Left ventricle myocardium inferior (tissue), 1 donor: ENCODE results near the gene SMIM44. TPM values are rescaled to one million over a fixed set of nuclear protein-coding genes. Genes with fewer than 3 reads are reported as not detected.
A peak's percentile ranks its signal among the peaks of the same experiment; 100 is the strongest.

Experiments used
- DNase-seq: peaks from one replicate; pipeline ENCODE4 v3.0.0-alpha.2; 2020
- H3K27ac ChIP-seq: fragments of 200-600 bp; replicated peaks from 2 replicates; pipeline ENCODE4 v1.8.0; 2021
- H3K27me3 ChIP-seq: fragments of 200-600 bp; 2 replicates; pipeline ENCODE4 v1.8.0; 2021; ENCODE audit warnings: low read depth
- H3K36me3 ChIP-seq: fragments of 200-600 bp; 2 replicates; pipeline ENCODE4 v1.8.0; 2021
- H3K4me1 ChIP-seq: fragments of 200-600 bp; 2 replicates; pipeline ENCODE4 v1.8.0; 2021
- H3K4me3 ChIP-seq: fragments of 200-600 bp; 2 replicates; pipeline ENCODE4 v1.8.0; 2021; ENCODE audit warnings: mild to moderate bottlenecking, moderate library complexity
- H3K9me3 ChIP-seq: fragments of 200-600 bp; replicated peaks from 2 replicates; pipeline ENCODE4 v1.8.0; 2021
- intact Hi-C: fragments of 100-400 bp; cut with micrococcal nuclease; formaldehyde crosslinking; loops from one replicate; pipeline ENCODE4 v1.11.0; 2022
- total RNA-seq: library from RNA; stranded (reverse); fragmentation: NEBNext Ultra II Directional; extraction: Animal tissue kit (Norgen Biotek cat#: 25700); gene quantifications from one replicate; pipeline ENCODE4 v1.2.1, GENCODE V29; 2021
- TF ChIP-seq, protein P1 (sequence below): fragments of 200-600 bp; IDR thresholded peaks from 2 replicates; pipeline ENCODE4 v1.8.0; 2021; ENCODE audit warnings: antibody characterized with exemption, mild to moderate bottlenecking, borderline replicate concordance
- donor health status: DM: no; HTN: yes; CAD: no; lungs with severe emphysema.

SMIM44 gene
- total RNA-seq, 1 donor from 2014 or later: not detected

DNA sequence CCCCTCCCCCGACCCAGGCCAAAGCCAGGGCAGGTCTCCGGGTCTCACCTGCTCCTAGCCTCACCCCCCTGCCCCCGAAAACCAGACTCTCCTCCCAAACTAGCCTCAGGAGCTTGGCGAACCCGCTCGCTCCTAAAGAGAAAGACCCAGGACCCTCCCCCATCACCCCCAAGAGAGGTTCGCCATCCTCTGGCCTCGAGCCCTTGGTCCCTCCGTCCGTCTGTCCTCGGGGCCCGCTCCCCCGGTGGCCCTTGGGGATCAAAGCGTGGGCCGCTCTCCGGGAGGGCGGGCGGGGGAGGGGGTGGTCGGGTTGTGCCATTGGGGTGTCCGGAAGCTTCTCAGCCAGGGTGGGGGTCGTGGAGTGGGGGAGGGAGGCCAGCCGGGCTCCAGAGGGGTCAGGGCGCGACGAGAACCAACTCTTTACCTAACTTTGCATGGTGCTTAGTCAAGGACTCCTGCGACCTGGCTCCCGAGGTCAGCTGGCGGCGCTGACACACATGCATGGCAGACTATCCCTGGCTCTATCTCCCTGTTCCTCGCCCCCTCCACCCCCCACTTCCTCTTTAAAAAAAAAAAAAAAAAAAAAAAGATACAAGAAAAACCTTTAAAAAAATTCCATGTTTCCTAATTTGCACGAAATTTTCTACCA is 18.5 kb downstream of the SMIM44 start:
- intact Hi-C loops: no loop called here
- H3K27ac ChIP-seq: peak overlapping the region; percentile 40
- peaks cover 63% of the 10 kb centered on the region for H3K4me1 ChIP-seq
- no peak overlapping the region for H3K4me3 ChIP-seq
- no peaks in the 10 kb centered on the region for H3K27me3 ChIP-seq
- peaks cover 33% of the 10 kb centered on the region for H3K36me3 ChIP-seq
- TF ChIP-seq, protein P1, sequence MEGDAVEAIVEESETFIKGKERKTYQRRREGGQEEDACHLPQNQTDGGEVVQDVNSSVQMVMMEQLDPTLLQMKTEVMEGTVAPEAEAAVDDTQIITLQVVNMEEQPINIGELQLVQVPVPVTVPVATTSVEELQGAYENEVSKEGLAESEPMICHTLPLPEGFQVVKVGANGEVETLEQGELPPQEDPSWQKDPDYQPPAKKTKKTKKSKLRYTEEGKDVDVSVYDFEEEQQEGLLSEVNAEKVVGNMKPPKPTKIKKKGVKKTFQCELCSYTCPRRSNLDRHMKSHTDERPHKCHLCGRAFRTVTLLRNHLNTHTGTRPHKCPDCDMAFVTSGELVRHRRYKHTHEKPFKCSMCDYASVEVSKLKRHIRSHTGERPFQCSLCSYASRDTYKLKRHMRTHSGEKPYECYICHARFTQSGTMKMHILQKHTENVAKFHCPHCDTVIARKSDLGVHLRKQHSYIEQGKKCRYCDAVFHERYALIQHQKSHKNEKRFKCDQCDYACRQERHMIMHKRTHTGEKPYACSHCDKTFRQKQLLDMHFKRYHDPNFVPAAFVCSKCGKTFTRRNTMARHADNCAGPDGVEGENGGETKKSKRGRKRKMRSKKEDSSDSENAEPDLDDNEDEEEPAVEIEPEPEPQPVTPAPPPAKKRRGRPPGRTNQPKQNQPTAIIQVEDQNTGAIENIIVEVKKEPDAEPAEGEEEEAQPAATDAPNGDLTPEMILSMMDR: no peak
- no peaks in the 10 kb centered on the region for H3K9me3 ChIP-seq
- no peak for DNase-seq

DNA sequence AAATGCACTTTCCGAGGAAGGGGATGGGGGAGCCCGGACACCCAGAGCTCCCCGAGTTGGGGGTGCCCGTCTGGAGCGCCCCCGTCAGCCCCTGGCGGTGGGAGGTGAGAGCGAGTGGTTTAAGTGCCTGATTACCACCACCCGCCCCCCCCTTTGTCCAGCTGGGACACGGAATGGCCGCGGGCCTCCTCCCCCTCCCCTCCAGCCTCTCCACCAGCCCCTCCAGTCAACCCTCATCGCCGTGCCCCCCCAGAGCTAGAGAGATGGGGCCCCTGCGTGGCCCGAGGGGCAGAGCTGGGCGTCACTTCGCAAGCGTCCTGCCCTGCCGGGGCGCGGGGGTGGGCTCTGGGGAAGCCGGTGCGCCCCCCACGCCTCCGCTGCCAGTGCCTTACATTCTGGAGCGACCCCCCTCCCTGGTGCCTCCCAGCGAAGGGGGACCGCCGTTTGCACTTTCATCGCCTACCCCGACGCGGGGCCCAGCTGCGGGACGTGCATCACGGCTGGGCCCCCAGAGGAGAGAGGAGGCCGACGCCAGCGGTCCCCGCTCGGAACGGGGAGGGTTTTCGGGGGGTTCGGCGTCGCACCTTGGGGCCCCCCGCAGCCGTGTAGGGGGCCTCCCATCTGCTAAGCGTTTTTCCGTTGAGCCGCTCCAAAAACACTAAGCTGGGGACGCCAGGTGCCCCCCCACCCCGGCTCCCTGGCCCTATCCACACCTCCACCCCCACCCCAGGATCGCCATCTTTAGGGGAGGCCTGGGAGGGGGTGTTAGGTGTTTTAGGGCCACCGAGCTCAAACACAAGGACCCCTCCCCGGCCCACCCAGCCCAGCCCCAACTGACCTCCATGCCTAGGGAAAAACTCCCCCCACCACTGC is 19.3 kb downstream of the SMIM44 start:
- H3K4me1 ChIP-seq: peaks cover 63% of the 10 kb centered on the region
- peaks cover 33% of the 10 kb centered on the region for H3K36me3 ChIP-seq
- no peaks in the 10 kb centered on the region for H3K27me3 ChIP-seq
- DNase-seq: no peak
- intact Hi-C loops: no loop called here
- TF ChIP-seq, protein P1: no peak
- no peak overlapping the region for H3K27ac ChIP-seq
- H3K4me3 ChIP-seq: no peak overlapping the region
- no peaks in the 10 kb centered on the region for H3K9me3 ChIP-seq

DNA sequence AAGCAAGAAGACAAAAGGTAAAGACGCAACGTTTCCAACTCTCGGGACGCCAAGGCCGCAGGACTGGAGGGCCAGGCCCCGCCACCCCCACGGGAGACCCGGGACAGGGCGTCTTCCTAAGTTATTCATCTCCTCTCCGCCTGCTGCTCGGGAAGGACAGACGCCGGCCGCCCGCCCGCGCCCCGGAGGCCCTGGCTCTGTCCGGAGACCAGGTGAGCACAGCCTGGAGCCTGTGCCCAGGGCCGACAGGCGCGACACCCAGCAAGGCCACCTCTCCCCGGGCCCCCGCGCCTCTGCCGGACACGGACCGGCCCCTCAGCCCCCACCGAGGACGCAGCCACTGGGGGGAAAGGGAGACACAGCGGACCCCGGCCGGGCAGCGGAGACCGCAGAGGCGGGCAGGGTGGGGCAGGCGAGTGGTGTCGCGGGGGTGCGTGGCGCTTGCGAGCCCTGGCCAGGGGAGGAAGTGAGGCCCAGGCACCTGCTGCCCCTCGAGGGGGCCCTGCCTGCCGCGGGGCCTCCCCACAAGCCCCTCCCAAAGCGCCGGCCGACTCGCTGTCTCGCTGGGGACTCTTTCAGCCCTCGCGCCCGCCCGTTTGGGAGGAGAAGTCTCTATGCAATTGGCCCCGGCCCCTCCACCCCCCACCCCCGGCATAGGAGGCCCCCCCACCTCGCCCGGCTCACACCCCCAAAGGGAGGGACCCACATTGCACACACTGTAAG is 20.1 kb downstream of the SMIM44 start:
- Histone ChIP-seq H3K9me3 (no peaks in the 10 kb centered on the region), H3K36me3 (peaks cover 33% of the 10 kb centered on the region), H3K4me3 (no peak overlapping the region), H3K27ac (no peak overlapping the region), H3K27me3 (no peaks in the 10 kb centered on the region), H3K4me1 (peaks cover 63% of the 10 kb centered on the region)
- TF ChIP-seq, protein P1: no peak
- no peak for DNase-seq
- intact Hi-C loops: no loop called here

DNA sequence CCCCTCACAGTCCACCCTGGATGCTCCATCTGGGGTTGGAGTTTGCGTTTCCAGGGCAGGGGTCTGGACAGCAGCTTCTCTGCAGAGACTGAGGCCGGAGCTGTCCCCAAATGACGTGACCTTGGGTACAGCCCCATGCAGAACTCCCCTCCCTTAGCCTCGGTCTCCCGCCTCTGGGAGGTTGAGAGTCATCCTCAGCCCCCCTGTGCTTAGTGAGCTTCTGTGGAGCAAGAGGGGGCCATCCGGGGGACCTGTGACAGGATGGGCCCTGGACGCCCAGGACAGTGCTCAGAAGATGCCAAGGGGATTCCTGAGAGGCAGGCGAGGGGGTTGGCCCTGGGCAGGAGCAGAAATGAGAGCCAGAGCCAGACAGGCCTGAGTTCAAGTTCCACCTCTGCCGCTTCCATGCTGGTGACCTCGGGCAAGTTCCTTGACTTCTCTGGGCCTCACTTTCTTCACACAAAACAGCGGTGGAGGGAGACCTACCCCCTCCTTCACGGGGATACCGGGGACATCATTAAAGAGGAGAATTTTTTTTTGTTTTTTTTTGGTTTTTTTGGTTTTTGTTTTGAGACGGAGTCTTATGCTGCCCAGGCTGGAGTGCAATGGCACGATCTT is 23.2 kb downstream of the SMIM44 start:
- Histone ChIP-seq H3K4me3 (peak overlapping the region; percentile 1), H3K9me3 (no peaks in the 10 kb centered on the region), H3K27ac (peak overlapping the region; percentile 90), H3K4me1 (peaks cover 57% of the 10 kb centered on the region), H3K36me3 (peaks cover 54% of the 10 kb centered on the region), H3K27me3 (no peaks in the 10 kb centered on the region)
- no peak for DNase-seq
- TF ChIP-seq, protein P1: no peak
- intact Hi-C loops: no loop called here

DNA sequence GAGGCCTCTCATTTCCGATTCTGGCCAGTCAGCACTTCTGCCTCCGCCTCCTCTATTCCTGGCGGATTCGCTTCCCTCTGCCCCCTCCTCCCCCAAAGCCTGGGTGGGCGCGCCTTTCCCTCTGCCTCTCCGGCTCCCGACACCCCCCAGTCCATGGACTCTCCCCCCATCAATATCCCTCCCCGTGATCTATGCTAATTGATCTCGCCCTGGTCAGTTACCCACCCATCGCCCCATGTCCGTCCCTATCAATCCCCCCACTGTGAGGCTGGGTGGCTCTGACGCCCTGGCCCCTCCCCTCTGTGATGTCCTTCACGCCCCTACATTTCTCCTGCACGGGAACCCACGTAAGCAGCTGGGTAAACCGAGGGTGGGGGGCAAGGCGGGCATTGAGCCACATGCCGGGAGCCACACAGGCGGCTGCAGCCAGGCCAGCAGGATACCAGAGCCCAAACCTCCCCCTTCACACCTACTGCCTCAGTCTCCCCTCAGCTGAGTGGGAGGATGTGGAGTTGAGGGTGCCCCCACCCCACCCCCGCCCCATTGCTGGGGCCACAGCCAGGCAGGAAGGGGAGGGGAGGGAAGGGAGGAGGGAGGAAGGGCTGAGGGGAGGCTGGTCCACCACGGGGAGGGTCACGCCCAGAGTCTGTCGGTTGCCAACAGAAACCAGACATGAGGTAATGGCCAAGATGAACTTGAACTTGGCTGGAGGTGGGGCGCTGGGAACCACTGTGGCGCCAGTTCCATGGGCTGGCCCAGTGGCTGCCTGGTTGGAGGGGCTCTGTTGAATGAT is 24.0 kb downstream of the SMIM44 start:
- Histone ChIP-seq H3K4me1 (peaks cover 49% of the 10 kb centered on the region), H3K4me3 (peak overlapping the region; percentile 44), H3K36me3 (peaks cover 62% of the 10 kb centered on the region), H3K27me3 (no peaks in the 10 kb centered on the region), H3K27ac (peak overlapping the region; percentile 90), H3K9me3 (no peaks in the 10 kb centered on the region)
- DNase-seq: peak; percentile 91
- intact Hi-C loops: no loop called here
- TF ChIP-seq, protein P1: no peak
